GM18951 (cell line): ENCODE results near the gene NINJ2.
"Not testable (repeated sequence)": the region's sequence is repeated elsewhere in the genome, so short reads cannot be mapped to it uniquely, and the experiment has no call there.

ENCODE experiments used
- POLR2A ChIP-seq: IDR thresholded peaks from 4 replicates; pipeline ENCODE4 v1.6.1; 2011; ENCODE audit warnings: mild to moderate bottlenecking; ENCODE audit not compliant: insufficient read length, insufficient read depth; ENCODE audit errors: extremely low read depth
- in situ Hi-C: fragments of 300-500 bp; cut with MboI; formaldehyde crosslinking; loops from one replicate; pipeline ENCODE4 v1.12.0; 2022; ENCODE audit warnings: low sequenced_read_pairs, mixed read lengths, inconsistent platforms; ENCODE audit not compliant: unreplicated experiment

NINJ2 gene

GRCh38 chr12:662566-663292 lies 516 bp downstream of the NINJ2 start:
- in situ Hi-C loops: no loop called here
- no peak for TF ChIP-seq POLR2A

- TF ChIP-seq POLR2A: no peak
- in situ Hi-C loops: no loop called here
These were observed 1.3 kb downstream of the NINJ2 start for GRCh38 chr12:661720-662486.

- in situ Hi-C loops: no loop called here
- TF ChIP-seq POLR2A: no peak
These were observed 4.1 kb downstream of the NINJ2 start for GRCh38 chr12:659090-659683.

- in situ Hi-C loops: no loop called here
These were observed 12.3 kb downstream of the NINJ2 start for GRCh38 chr12:650983-651382.

GRCh38 chr12:647385-648085 lies 15.7 kb downstream of the NINJ2 start:
- in situ Hi-C loops: no loop called here
- TF ChIP-seq POLR2A: no peak

More at GRCh38 chr12:650983-651382, 12.3 kb downstream of the NINJ2 start:
- TF ChIP-seq POLR2A: no peak

- in situ Hi-C loops: no loop called here
- no peak for TF ChIP-seq POLR2A
These were observed 16.5 kb downstream of the NINJ2 start for GRCh38 chr12:646442-647384.

GRCh38 chr12:645563-646071 lies 17.6 kb downstream of the NINJ2 start:
- in situ Hi-C loops: no loop called here
- no peak for TF ChIP-seq POLR2A

- in situ Hi-C loops: no loop called here
- no peak for TF ChIP-seq POLR2A
These were observed 18.3 kb downstream of the NINJ2 start for GRCh38 chr12:644818-645552.

- in situ Hi-C loops: no loop called here
- TF ChIP-seq POLR2A: no peak
These were observed 19.0 kb downstream of the NINJ2 start for GRCh38 chr12:644303-644639.

GRCh38 chr12:643475-644302 lies 19.6 kb downstream of the NINJ2 start:
- in situ Hi-C loops: no loop called here
- TF ChIP-seq POLR2A: peak; percentile 12

GRCh38 chr12:642633-643474 lies 20.4 kb downstream of the NINJ2 start:
- TF ChIP-seq POLR2A: peak; percentile 70

GRCh38 chr12:641321-641720 lies 21.9 kb downstream of the NINJ2 start:
- in situ Hi-C loops: not testable (repeated sequence)

More at GRCh38 chr12:642633-643474, 20.4 kb downstream of the NINJ2 start:
- in situ Hi-C loops: no loop called here
